ENCODE data around the gene TRIM50. TPM values are rescaled to one million over a fixed set of nuclear protein-coding genes. Genes with fewer than 3 reads are reported as not detected.

The TRIM50 gene
- total RNA-seq, 1 experiment from 2014 or later, result not detected

- 0 out of 2 replicates have a peak, but pooled peaks have one; percentile 15 for ATAC-seq
- no peak for TF ChIP-seq REST (IDR thresholded peaks at IDR 0.05; ENCODE audit: insufficient read depth in 1 of 2, low read depth in 2 of 2, low read length in 1 of 2)
- TF ChIP-seq SIN3A (IDR thresholded peaks at IDR 0.05; ENCODE audit: borderline replicate concordance, insufficient read depth, low read depth, low read length), result no peak
- TF ChIP-seq CTCF (IDR thresholded peaks at IDR 0.05), result no peak
- no peak for TF ChIP-seq POLR2AphosphoS5 (IDR thresholded peaks at IDR 0.05; ENCODE audit: low read depth, low read length)
- TF ChIP-seq TCF7L2 (IDR thresholded peaks at IDR 0.05; ENCODE audit: low read depth, low read length), result no peak
- CTCF ChIA-PET, result interaction anchor here (0.6 kb wide), 1 partner anchor 23 kb away, joined by 3 read pairs; no protein-coding TSS in a partner anchor
- H3K27me3 ChIP-seq (ENCODE audit: control insufficient read depth, insufficient read depth, low read length), result no peaks in the 10 kb centered on the region
- no TSS peak for BruUV-seq (replicated peaks)
- POLR2A ChIA-PET, result interaction anchor here (0.6 kb wide), 1 partner anchor 64 kb away, joined by 3 read pairs; no protein-coding TSS in a partner anchor
- no peak for DNase-seq (ENCODE audit: low read depth, low spot score)
- no peak overlapping the region for H3K4me3 ChIP-seq (ENCODE audit: low read depth in 2 of 2, low read length in 2 of 2)
- H3K9me3 ChIP-seq (ENCODE audit: control insufficient read depth, insufficient read depth, low read depth, low read length), result no peaks in the 10 kb centered on the region
- no peak overlapping the region for H3K27ac ChIP-seq (ENCODE audit: low read length)
- intact Hi-C loops (cut with micrococcal nuclease; ENCODE audit: unreplicated experiment) (no loop called here), in situ Hi-C loops (cut with HindIII; ENCODE audit: low pct_unique_long_range_greater_than_20kb, low sequenced_read_pairs) (no loop called here)
- H3K4me1 ChIP-seq (ENCODE audit: control insufficient read depth, insufficient read depth, low read length), result peaks cover 3% of the 10 kb centered on the region; the same call in 1 of the 2 replicates
- no peaks in the 10 kb centered on the region for H3K36me3 ChIP-seq (ENCODE audit: control insufficient read depth, insufficient read depth, low read length)
Measured at GRCh38 chr7:73366127-73366526, 38.2 kb upstream of the TRIM50 start.

GRCh38 chr7:73364006-73364728, 36.3 kb upstream of the TRIM50 start:
- POLR2A ChIA-PET, result no interaction called here
- TF ChIP-seq SIN3A (IDR thresholded peaks at IDR 0.05; ENCODE audit: borderline replicate concordance, insufficient read depth, low read depth, low read length) (no peak), POLR2AphosphoS5 (IDR thresholded peaks at IDR 0.05; ENCODE audit: low read depth, low read length) (no peak), TCF7L2 (IDR thresholded peaks at IDR 0.05; ENCODE audit: low read depth, low read length) (no peak), CTCF (IDR thresholded peaks at IDR 0.05) (no peak), REST (IDR thresholded peaks at IDR 0.05; ENCODE audit: insufficient read depth in 1 of 2, low read depth in 2 of 2, low read length in 1 of 2) (no peak)
- DNase-seq (ENCODE audit: low read depth, low spot score) (no peak), ATAC-seq (peak; percentile 50)
- no peaks in the 10 kb centered on the region for H3K36me3 ChIP-seq (ENCODE audit: control insufficient read depth, insufficient read depth, low read length)
- no TSS peak for BruUV-seq (replicated peaks)
- peaks cover 3% of the 10 kb centered on the region; the same call in 1 of the 2 replicates for H3K4me1 ChIP-seq (ENCODE audit: control insufficient read depth, insufficient read depth, low read length)
- in situ Hi-C loops (cut with HindIII; ENCODE audit: low pct_unique_long_range_greater_than_20kb, low sequenced_read_pairs) (no loop called here), intact Hi-C loops (cut with micrococcal nuclease; ENCODE audit: unreplicated experiment) (no loop called here)
- H3K4me3 ChIP-seq (ENCODE audit: low read depth in 2 of 2, low read length in 2 of 2), result no peak overlapping the region
- H3K9me3 ChIP-seq (ENCODE audit: control insufficient read depth, insufficient read depth, low read depth, low read length), result no peaks in the 10 kb centered on the region
- CTCF ChIA-PET, result no interaction called here
- no peaks in the 10 kb centered on the region for H3K27me3 ChIP-seq (ENCODE audit: control insufficient read depth, insufficient read depth, low read length)
- H3K27ac ChIP-seq (ENCODE audit: low read length), result no peak overlapping the region
